Measurements from ENCODE around the gene NRXN3.
A peak's percentile ranks its signal among the peaks of the same experiment; 100 is the strongest.

Gene NRXN3

GRCh38 chr14:78714711-78715110 lies 544.5 kb downstream of the NRXN3 start:
- DNase-seq (ENCODE audit: low read depth), result no peak

- DNase-seq (ENCODE audit: low read depth), result no peak
These were observed 551.7 kb downstream of the NRXN3 start for GRCh38 chr14:78721756-78722480.

- no peak for DNase-seq (ENCODE audit: low read depth)
These were observed 554.9 kb downstream of the NRXN3 start for GRCh38 chr14:78725086-78725485.

- no peak for DNase-seq (ENCODE audit: low read depth)
These were observed 566.9 kb downstream of the NRXN3 start for GRCh38 chr14:78737116-78737515.

GRCh38 chr14:78737601-78738000 lies 567.4 kb downstream of the NRXN3 start:
- DNase-seq (ENCODE audit: low read depth), result no peak

- no peak for DNase-seq (ENCODE audit: low read depth)
These were observed 576.0 kb downstream of the NRXN3 start for GRCh38 chr14:78746086-78746595.

GRCh38 chr14:78747813-78748212 lies 577.6 kb downstream of the NRXN3 start:
- DNase-seq (ENCODE audit: low read depth), result no peak

GRCh38 chr14:78752518-78753188 lies 582.5 kb downstream of the NRXN3 start:
- DNase-seq (ENCODE audit: low read depth), result no peak

GRCh38 chr14:78754059-78754458 lies 583.9 kb downstream of the NRXN3 start:
- DNase-seq (ENCODE audit: low read depth), result no peak

- DNase-seq (ENCODE audit: low read depth), result peak; percentile 32
These were observed 588.2 kb downstream of the NRXN3 start for GRCh38 chr14:78758333-78758732.

- no peak for DNase-seq (ENCODE audit: low read depth)
These were observed 592.2 kb downstream of the NRXN3 start for GRCh38 chr14:78762331-78762730.

- no peak for DNase-seq (ENCODE audit: low read depth)
These were observed 593.6 kb downstream of the NRXN3 start for GRCh38 chr14:78763746-78764145.

GRCh38 chr14:78764240-78764639 lies 594.1 kb downstream of the NRXN3 start:
- DNase-seq (ENCODE audit: low read depth), result peak; percentile 43

GRCh38 chr14:78764645-78765044 lies 594.5 kb downstream of the NRXN3 start:
- DNase-seq (ENCODE audit: low read depth), result no peak

- DNase-seq (ENCODE audit: low read depth), result no peak
These were observed 597.3 kb downstream of the NRXN3 start for GRCh38 chr14:78767436-78767835.

GRCh38 chr14:78782551-78782950 lies 612.4 kb downstream of the NRXN3 start:
- DNase-seq (ENCODE audit: low read depth), result no peak

- no peak for DNase-seq (ENCODE audit: low read depth)
These were observed 615.1 kb downstream of the NRXN3 start for GRCh38 chr14:78785265-78785664.

- no peak for DNase-seq (ENCODE audit: low read depth)
These were observed 618.5 kb downstream of the NRXN3 start for GRCh38 chr14:78788467-78789360.

GRCh38 chr14:78790271-78790670 lies 620.1 kb downstream of the NRXN3 start:
- no peak for DNase-seq (ENCODE audit: low read depth)

GRCh38 chr14:78798757-78799156 lies 628.6 kb downstream of the NRXN3 start:
- DNase-seq (ENCODE audit: low read depth), result no peak

- no peak for DNase-seq (ENCODE audit: low read depth)
These were observed 635.4 kb downstream of the NRXN3 start for GRCh38 chr14:78805570-78805969.

GRCh38 chr14:78823035-78823434 lies 652.9 kb downstream of the NRXN3 start:
- DNase-seq (ENCODE audit: low read depth), result no peak

- no peak for DNase-seq (ENCODE audit: low read depth)
These were observed 653.3 kb downstream of the NRXN3 start for GRCh38 chr14:78823516-78823915.
